ENCODE data around the gene PAK3.

PAK3 gene

DNA sequence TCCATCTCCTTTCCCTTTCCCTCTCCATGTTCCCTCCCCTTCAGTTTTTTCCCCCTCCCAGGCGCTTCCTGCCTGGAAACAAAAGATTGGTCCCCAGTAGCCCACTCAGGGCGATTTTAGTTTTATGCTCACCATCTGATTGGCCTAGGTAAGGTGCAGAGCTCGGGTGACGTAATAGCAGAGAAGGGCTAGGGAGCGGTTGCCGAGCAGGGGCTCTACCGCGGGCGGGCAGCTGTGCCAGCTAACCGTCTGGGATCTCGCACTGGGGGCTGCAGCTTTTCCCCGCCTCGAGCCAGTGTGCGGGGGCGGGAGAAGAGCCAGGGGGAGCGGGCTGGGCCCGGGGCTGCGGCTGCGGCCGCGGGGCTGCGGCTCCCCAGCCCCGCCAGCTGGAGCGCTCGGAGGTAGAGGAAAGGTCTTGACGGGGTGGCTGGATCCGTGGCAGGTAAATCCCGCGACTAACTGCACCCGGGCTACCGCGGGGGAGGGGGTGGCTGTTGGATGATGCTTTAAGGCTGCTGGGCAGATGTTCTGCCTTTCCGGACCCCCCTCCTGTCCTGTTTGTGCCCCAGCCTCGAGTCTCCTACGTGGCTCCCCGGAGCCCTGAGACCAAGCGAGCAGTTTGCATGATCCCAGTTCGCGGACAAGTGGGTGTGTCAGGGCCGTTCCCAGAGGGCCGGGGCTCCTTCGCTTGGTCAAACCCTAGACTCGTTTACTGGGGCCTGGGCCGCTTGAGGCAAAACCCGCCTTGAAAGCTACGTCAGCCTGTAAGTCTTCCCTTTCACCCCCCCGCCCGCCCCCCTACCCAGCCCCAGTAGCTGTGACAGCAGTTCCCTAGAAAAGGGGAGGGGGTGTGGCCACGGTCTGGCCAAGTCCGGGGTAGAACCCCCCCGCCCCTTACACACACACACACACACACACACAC lies at the start of gene PAK3:
PAK3 (plus strand) TSS at position 218 of the 922 bp plus-strand sequence. CDS start 26,913 bp downstream, outside the sequence.
- DNase-seq (ENCODE audit: low read depth, low spot score) = no peak

DNA sequence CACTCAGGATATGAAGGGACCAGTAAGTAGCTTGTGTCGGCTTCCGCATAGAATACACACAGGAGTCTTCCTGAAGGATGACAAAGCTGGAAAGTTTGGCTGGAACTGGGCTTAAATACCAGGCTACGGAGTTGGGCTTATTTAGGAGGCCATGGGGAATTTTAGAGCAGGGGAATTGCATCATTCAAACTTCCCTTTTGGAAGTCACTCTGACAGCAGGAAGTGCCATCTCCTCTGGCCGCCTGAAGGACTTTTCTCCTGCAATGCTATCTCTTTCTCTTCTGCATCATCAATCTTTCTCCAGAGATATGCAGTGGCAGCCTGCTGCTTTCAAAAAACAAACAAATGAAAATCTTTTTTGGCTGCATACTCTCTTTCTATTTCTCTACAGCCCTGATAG lies 48.4 kb upstream of the PAK3 start:
- no peak for DNase-seq (ENCODE audit: low read depth, low spot score)

DNA sequence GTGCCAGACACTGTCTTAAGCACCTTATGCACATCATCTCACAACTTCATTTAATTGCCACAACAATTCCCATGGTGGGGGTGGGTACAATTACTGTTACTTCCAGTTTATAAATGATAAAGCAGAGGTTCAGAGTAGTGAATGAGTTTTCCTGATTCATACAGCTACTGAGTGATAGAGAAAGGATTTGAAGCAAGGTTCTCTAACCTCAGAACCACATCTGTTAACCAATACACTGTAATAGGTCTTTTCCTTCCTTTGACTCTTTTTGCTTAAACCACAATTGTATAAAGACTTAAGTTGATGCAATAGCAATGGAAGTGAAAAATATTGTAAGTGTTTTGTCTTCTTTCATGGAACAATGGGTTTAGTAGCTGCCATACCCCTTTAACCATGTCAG lies 43.5 kb upstream of the PAK3 start:
- no peak for DNase-seq (ENCODE audit: low read depth, low spot score)

DNA sequence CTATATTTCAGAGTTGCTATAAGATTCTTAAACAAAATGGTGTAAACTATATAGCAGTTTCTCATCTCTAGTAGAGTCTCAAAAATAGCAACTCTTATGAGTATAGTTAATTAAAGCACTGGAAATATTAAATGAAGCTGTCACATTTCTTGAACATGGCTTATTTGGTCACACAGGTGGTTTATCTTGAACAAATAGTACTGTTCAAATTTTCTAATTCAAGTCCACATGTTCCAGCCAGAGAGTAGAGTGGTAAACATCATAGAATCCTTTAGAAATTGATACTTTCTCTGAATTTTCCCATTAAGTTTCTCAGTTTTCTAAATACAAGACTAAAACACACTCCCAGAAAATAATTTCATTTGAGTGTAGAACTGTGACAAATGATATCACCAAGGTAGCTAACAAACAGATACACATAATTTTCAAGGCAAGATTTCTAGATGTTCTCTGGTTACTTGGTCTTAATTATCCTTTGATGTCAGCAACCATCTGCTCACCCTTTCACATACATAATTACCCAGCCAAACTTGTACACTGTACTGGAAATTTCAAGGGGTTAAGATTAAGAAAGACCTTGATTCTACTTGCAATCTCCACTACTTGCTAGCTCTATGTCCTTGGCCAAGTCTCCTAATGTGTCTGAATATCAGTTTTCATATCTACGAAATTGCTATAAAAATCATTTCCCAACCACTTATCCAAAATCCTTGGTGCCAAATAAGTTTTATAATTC lies 24.3 kb upstream of the PAK3 start:
- DNase-seq (ENCODE audit: low read depth, low spot score) = no peak

DNA sequence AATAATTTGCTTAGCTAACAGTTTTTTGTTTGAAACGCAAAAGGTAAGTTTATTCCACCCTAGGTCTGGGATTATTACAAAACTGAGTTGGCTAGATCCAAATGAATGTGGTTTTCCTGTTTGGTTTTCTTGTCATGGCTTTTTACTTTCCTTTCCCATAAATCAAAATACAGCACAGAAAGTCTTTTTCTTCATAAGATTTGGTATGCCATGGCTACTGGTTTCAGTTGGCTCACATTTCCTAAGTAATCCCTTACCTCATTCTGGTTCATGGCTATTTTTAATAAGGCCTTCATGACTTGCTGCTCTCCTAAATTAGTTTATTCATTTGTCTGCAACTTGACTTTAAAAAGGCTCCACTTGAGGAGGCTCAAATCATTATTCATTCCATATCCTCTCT lies 12.9 kb upstream of the PAK3 start:
- no peak for DNase-seq (ENCODE audit: low read depth, low spot score)

DNA sequence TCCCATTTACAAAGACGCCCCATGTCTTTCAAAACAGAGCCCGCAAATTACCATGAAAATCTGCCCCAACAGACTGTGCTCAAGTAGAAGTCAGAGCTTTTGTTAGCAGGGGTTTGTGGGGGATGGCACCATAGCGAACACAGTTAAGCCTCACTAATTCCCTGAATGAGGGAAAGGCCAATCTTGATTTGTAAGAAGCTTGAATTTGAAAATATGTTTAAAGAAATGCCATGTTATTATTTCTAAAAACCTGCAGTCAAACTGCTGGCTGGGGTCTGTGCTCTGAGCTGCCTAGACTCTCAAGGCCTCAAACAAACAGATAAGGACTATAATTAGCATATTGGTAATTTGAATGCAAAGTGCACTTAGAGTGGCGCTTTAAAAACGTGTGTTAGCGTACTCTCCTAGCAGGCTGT lies 9.4 kb upstream of the PAK3 start:
- no peak for DNase-seq (ENCODE audit: low read depth, low spot score)

DNA sequence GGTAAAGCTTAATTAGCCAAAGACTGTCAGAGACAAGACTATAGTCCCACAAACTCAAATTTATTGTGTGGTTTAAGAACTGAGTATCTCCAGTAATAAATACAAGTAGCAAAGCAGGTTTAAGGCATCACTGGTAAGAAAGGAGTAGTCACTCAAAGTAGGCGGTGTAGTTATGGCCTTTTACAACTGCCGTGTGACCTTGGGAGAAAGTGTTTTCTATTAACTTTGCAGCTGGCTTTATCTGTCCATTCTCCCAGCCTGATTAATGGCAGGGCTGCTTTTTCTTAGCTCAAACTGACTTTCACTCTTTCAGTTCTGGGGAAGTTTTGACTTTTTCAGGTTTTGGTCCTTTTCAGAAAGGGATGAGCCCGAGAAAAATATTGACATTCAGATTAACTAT lies 7.4 kb upstream of the PAK3 start:
- no peak for DNase-seq (ENCODE audit: low read depth, low spot score)

DNA sequence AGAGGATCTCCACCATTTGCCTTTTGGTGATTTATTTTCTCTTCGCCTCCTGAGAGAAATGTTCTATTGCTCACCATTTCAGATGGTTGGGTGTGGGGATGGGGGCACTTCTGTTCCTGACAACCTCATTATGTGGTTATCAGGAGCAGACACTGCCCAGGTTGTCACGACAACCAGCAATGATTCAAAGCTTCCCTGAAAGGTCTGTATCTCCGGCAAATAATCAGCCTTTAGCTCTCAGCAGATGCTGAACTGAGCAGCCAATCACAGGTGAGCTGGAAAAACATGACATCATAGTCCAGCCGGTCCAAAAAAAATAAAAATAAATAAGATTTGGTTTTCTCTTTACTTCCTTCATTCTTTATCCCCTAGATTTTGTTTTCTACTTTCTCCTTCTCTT lies 5.5 kb upstream of the PAK3 start:
- DNase-seq (ENCODE audit: low read depth, low spot score) = no peak

DNA sequence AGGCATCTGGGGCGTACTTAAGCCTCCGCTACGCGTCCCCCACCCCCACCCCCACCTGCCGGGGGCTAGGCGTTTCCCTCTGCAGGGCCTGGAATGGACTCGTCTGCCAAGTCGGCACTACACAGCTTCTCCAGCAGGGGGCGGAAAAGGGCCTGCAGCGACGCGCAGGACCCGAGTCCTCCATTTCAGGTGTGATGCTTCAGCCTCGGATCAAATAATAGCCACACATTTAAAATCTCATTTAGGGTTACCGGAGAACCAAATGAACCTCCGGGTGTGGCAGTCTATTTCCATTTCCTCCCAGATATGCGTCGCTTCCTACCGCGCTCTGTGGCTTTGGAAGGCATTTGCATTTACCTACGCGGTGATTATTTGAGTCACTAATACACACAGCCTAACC lies 2.9 kb downstream of the PAK3 start:
- DNase-seq (ENCODE audit: low read depth, low spot score) = no peak

DNA sequence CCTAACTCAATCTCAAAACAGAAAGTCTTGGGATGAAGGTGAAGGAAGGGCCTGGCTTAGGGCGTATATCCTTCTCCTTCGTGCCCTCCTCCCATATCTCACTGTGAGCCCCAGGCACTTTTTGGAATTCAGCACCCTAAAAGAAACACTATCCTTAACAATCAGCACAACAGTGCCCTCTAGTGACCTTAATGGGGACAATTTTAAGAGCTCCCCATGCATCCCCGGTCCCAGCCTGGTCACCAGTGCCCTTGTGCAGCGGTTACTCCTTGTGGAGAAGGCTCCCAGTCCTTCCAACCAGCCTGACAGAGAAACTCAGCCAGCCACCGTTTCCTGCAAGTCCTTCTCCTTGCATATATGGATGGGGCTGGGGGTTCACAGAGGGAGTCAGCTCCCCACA lies 4.2 kb downstream of the PAK3 start:
- DNase-seq (ENCODE audit: low read depth, low spot score) = no peak

DNA sequence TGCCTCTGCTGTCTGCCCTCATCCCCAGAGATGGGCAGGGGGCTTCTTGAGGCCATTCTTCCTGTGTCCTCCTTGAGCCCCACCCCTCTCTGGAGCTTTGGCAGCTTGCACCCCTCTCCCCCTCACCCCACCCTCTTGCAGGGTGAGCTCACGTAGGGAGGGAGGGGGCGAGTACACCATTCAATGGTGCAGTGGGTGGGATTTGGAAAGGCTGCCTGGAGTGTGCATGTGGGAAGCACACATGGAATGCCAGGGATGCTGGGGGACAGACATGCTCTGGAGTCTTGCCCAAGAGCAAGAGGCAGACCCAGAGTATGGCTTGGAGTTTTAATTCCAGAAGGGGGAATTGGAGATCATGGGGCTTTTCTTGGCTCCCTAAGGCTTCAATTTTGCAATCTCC lies 5.6 kb downstream of the PAK3 start:
- no peak for DNase-seq (ENCODE audit: low read depth, low spot score)

DNA sequence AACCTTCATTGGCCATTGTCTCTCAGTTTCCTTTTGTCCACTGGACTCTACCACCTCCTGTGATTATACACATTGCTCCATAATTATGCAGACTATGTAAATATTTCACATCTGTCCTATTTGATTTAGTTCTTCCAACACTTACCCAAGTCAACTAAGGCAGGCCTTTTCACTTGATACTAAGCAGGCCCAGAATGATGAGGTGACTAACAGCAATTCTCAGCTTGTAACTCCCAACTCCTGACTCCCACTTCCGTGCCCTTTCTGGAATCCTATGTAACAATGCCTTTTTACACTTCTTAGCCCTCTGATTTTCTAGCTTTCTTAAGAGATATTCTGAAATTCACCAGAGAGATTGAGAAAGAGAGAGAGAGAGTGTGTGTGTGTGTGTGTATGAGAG lies 6.6 kb downstream of the PAK3 start:
- no peak for DNase-seq (ENCODE audit: low read depth, low spot score)

DNA sequence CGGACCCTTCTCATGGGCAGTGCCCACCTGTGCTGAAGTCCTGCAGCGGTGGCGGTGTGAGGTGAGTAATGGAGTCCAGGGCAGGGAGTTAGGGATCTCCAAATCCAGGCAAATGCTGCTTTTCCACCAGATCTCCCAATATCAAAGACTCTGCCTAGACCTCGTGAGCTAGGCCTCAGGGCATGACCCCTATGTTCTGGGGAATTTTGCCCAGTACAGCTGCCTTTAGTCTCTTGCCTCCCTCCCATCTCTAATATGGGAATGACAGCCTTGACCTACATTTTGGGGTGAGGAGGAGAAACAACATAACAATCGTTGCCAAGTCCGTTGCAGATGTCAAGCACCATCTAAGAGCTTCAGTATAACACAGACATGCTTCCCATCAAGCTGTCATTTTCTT lies 7.3 kb downstream of the PAK3 start:
- DNase-seq (ENCODE audit: low read depth, low spot score) = no peak

DNA sequence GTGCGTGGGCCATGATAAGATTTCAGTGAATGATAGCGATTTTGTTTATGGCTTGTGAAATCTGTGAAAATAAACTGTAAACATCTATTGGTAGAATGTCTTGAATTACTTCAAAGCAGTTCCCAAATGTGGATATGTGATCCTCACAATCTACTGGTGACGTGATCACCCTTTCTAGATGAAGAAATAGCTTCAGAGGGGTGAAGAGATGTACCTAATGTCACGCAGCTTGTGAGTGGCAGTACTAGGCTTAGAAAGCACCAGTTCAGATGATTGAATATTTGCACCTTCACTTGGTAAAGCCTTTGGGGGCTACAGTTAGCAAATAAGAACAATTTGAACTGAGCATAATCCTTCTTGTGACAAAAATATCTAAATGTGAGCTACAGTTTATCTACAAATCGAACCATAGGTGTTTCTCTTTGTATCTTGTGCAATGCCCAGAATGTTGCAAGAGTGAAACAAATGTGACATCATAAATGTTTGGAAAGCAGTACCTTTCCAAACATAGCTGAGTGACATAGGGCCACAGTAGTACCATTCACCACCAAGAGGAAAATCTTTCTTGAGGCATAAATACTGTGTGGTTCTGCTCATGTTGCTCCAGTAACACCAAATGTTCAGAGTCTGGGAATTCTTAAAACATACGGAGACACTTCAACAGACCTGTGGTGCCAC lies 14.2 kb downstream of the PAK3 start:
- DNase-seq (ENCODE audit: low read depth, low spot score) = no peak

DNA sequence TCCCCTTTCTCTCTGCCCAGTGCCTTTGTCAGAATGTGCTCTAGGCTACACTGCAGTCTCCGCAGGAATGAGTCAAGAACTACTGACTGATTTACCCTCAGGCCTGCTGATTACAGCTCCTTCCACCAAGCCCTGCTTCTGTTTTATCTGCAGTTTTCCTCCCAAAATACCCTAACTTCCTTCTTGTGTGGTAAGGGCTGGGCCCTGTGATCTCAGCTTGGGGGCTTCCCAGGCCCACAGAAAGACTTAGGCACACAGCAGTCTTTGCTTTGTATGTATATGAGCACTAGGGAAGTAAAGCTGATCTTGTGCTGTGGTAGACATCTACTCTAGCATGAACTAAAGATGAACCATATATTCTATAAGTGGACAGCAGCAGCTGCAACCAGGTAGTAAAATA lies 18.8 kb downstream of the PAK3 start:
- no peak for DNase-seq (ENCODE audit: low read depth, low spot score)

DNA sequence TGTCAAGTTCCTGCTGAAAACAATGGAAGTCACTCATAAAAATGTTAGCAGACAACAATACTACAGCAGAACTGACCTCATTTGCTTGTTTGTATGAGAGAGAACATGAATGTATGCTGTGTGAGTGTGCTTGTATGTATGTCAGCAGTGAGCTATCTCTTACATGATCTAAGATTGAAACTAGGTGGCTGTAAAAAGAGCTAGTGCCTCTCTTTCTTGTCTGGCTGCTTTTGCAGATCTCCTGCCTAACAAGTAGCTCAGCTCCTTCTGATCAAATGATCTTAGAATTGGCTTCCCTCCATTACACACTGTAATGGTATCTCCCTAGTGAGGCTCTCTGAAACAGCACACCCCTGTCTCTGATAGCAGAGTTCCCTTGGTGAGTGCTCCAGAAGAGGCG lies 20.7 kb downstream of the PAK3 start:
- DNase-seq (ENCODE audit: low read depth, low spot score) = no peak

DNA sequence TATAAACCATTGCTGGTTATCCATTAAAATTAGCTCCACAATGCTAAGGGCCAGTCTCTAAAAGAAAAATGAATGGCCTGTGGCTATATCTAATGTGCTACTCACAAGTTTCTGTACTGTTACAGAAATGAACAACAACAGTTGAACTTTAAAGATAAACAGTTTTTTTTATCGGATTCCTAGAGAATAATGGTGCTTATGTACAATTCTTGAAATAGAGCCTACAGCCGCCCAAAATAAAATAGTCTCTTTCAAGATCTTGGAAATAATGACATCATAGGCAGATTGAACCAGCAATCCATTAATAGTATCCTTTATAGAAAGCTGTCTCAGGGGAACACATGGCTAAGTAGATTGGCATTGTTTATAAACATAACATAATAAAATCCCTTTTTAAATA lies 23.4 kb downstream of the PAK3 start:
- no peak for DNase-seq (ENCODE audit: low read depth, low spot score)

DNA sequence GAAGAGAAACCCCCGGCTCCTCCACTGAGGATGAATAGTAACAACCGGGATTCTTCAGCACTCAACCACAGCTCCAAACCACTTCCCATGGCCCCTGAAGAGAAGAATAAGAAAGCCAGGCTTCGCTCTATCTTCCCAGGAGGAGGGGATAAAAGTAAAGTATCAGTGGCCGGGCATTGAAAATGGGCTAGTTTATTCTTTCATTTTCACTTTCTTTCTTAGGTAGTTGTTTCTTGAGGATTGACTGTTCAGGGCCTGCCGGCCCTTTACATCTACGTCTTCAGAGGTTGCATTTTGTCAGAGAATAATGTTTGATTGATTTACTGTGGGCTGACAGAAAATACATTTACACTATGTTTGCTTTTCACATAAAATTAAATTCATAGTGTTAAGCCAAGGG lies 27.1 kb downstream of the PAK3 start:
- no peak for DNase-seq (ENCODE audit: low read depth, low spot score)

DNA sequence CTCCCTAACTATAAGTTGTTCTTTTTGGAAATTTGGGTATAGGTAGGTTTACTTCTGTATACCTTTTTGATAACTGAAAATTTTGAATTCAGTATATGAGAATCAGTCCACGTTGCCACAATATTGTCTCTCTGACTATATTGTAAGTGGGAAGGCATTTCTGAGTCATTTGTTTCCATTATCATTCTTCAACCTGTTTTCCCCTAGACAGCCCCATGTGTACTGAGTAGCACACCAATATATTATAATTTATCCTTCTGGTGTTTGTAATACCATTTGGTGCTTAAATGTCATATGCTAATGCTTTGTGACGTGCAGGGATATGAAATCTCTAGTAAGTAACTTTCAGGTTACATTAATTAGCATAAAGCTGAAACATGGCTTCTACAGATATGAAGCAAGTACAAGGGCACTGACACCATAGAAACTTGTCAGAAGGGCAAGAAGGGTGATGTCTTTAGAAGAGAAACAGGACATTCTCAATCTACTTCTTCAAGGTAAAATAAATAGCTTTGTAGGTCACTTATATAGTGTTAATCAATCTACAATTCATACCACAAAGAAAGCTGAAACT lies 27.7 kb downstream of the PAK3 start:
- DNase-seq (ENCODE audit: low read depth, low spot score) = no peak

DNA sequence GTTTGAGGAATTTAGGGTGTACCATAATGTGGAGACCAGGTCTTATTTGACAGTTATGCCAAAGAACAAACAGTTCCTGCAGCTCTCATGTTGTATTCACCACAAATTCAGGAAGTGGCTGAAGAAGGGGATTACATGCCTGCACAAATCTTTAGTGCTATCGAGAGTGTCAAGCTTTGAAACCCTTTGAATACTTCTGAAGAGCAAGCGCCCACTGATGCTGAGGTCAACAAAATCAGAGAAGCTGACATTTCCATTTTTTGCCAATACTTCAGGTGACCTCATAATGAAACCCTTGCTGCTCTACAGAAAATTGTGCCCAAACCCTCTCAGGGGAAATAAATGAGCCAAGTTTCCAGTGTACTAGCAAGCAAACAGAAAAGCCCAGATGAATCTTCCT lies 28.4 kb downstream of the PAK3 start:
- DNase-seq (ENCODE audit: low read depth, low spot score) = no peak

DNA sequence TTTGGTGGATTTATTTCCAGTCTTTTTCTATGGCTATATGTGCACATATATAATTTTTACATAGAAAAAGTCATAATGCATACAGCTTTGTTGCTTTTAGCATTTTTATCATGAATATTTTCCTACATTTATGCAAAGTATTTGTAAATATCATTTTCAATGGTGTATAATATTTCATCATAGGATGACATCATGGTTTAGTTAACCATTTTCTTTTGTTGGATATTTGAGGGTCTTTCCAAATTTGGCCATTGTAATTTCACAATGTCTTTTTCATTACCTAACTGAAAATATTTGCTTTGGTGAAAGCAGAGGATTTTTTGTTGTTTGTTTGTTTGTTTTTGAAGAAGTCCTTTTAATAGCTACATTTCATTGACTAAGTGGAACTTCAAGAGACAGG lies 31.0 kb downstream of the PAK3 start:
- no peak for DNase-seq (ENCODE audit: low read depth, low spot score)

DNA sequence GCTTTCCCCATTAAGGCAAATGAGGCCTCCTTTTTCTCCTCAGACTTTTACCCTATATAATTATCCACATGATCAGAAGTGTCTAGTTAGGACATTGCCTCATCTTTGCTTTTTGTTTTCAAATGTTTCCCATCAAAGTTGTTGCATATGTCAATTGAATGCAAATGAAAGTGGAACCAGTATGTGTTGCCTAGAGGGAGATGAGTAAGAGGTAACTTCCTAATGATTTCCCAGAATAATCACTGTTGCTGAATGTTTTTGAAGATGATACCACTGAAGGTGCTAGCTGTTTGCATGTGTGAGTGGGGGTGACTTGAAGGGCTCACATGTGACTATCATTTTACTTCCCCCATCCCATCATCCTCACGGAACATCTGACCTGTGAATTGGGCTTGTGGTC lies 33.9 kb downstream of the PAK3 start:
- DNase-seq (ENCODE audit: low read depth, low spot score) = no peak

Data from activated naive CD8-positive, alpha-beta T cell treated with anti-CD3 and anti-CD28 coated beads, Interleukin-2, amount 50 U/mL, for 16 hours (primary cell).